HCT116 (cell line): ENCODE measurements around the gene NPLOC4. TPM values are rescaled to one million over a fixed set of nuclear protein-coding genes. Genes with fewer than 3 reads are reported as not detected.

ENCODE experiments used
- ATAC-seq: fragments of 200-7000 bp; cut with Tn5 transposase; 2 replicates; pipeline ENCODE4 v1.9.1; 2020; ENCODE audit warnings: mild to moderate bottlenecking, moderate library complexity
- BruUV-seq: library from RNA; stranded (reverse); fragments of 400-500 nt; replicated peaks from 2 replicates; lab custom pipeline; 2021; lab: Mats Ljungman, UMichigan
- CTCF ChIA-PET: fragments of 300-600 bp; sonication (Branson Sonifier 250); formaldehyde crosslinking; loops from one replicate; lab custom pipeline; 2021; ENCODE audit warnings: antibody characterized with exemption; lab: Charles Lee
- POLR2A ChIA-PET: fragments of 300-600, 350-600 bp; sonication (Branson Sonifier 250); formaldehyde crosslinking; loops from one replicate; lab custom pipeline; 2021; ENCODE audit warnings: antibody characterized with exemption; lab: Charles Lee
- RAD21 ChIA-PET, 2 experiments: fragments of 300-600 bp; sonication (Branson Sonifier 250); formaldehyde crosslinking; loops; one replicate each; lab custom pipeline; 2023; ENCODE audit warnings: low total read pairs in 2 of 2; ENCODE audit not compliant: uncharacterized antibody in 2 of 2, unreplicated experiment in 2 of 2, low non-redundant PET in 1 of 2; lab: Charles Lee
- DNase-seq: peaks from one replicate; pipeline ENCODE4 v3.0.0-alpha.2; 2010; ENCODE audit warnings: low read depth, low spot score
- H2AFZ ChIP-seq: fragments of 200-600 bp; shearing (Covaris generic), sonication (generic); 2 replicates; pipeline ENCODE4 v1.6.1; 2017; ENCODE audit warnings: low read depth, mixed run types, mixed read lengths, antibody characterized with exemption, low read length; ENCODE audit not compliant: poor library complexity, severe bottlenecking
- H3K27ac ChIP-seq: 2 replicates; pipeline ENCODE4 v1.5.1; 2012; ENCODE audit warnings: low read depth, low read length
- H3K27me3 ChIP-seq: fragments of 200-600 bp; sonication (generic); 2 replicates; pipeline ENCODE4 v1.6.1; 2016; ENCODE audit warnings: mixed run types, low read length, mixed read lengths; ENCODE audit not compliant: insufficient read depth
- H3K36me3 ChIP-seq, 2 experiments: fragments of 200-500 bp in 1 of 2; fragments of 200-600 bp in 1 of 2; sonication (Bioruptor generic) in 1 of 2; sonication (generic) in 1 of 2; 2 replicates each; pipeline versions ENCODE4 v1.5.1 to v1.6.1; 2014 to 2016; ENCODE audit warnings: low read length in 2 of 2, inconsistent platforms in 1 of 2, mixed read lengths in 1 of 2, mixed run types in 1 of 2; ENCODE audit not compliant: insufficient read depth in 2 of 2, control insufficient read depth in 1 of 2
- H3K4me1 ChIP-seq, 2 experiments: fragments of 200-600 bp in 1 of 2; sonication (generic) in 1 of 2; 2 replicates each; pipeline versions ENCODE4 v1.5.1 to v1.6.1; 2012 to 2017; ENCODE audit warnings: low read length in 2 of 2, inconsistent platforms in 1 of 2, mild to moderate bottlenecking in 1 of 2, mixed read lengths in 1 of 2, mixed run types in 1 of 2, moderate library complexity in 1 of 2; ENCODE audit not compliant: insufficient read depth in 2 of 2, control insufficient read depth in 1 of 2
- H3K4me2 ChIP-seq: fragments of 200-600 bp; sonication (generic); 2 replicates; pipeline ENCODE4 v1.6.1; 2017; ENCODE audit warnings: mixed run types, low read length, mixed read lengths
- H3K4me3 ChIP-seq, 2 experiments: fragments of 200-600 bp in 1 of 2; sonication (generic) in 1 of 2; replicated peaks in 1 of 2; 2 replicates each; pipeline ENCODE4 v1.5.1; 2011 to 2016; ENCODE audit warnings: low read length in 2 of 2, control low read depth in 1 of 2, low read depth in 1 of 2, mild to moderate bottlenecking in 1 of 2, mixed read lengths in 1 of 2, mixed run types in 1 of 2
- H3K79me2 ChIP-seq: fragments of 200-600 bp; sonication (generic); 2 replicates; pipeline ENCODE4 v1.6.1; 2017; ENCODE audit warnings: mild to moderate bottlenecking, mixed run types, low read length, moderate library complexity, mixed read lengths; ENCODE audit not compliant: insufficient read depth
- H3K9ac ChIP-seq: fragments of 200-600 bp; sonication (generic); 2 replicates; pipeline ENCODE4 v1.6.1; 2016; ENCODE audit warnings: low read length, mixed read lengths
- H3K9me2 ChIP-seq: fragments of 200-600 bp; sonication (generic), shearing (Covaris generic); 2 replicates; pipeline ENCODE4 v1.6.1; 2017; ENCODE audit warnings: mixed run types, mild to moderate bottlenecking, moderate library complexity; ENCODE audit not compliant: insufficient read depth
- H3K9me3 ChIP-seq, 2 experiments: fragments of 200-500 bp in 1 of 2; fragments of 200-600 bp in 1 of 2; sonication (Bioruptor generic) in 1 of 2; sonication (generic) in 1 of 2; 2 replicates each; pipeline ENCODE4 v1.6.1; 2014 to 2017; ENCODE audit warnings: low read length in 2 of 2, mixed read lengths in 2 of 2, inconsistent platforms in 1 of 2, low read depth in 1 of 2, mild to moderate bottlenecking in 1 of 2, mixed run types in 1 of 2, moderate library complexity in 1 of 2; ENCODE audit not compliant: control insufficient read depth in 1 of 2, insufficient read depth in 1 of 2
- H4K20me1 ChIP-seq: fragments of 200-600 bp; sonication (generic), shearing (Covaris generic); 2 replicates; pipeline ENCODE4 v1.6.1; 2017; ENCODE audit warnings: mixed run types, mild to moderate bottlenecking, moderate library complexity; ENCODE audit not compliant: insufficient read depth
- CBX3 ChIP-seq: IDR thresholded peaks from 2 replicates; pipeline ENCODE4 v1.6.1; 2012; ENCODE audit warnings: low read depth
- CEBPB ChIP-seq: IDR thresholded peaks from 2 replicates; pipeline ENCODE4 v1.6.1; 2012; ENCODE audit warnings: low read depth
- EGR1 ChIP-seq: IDR thresholded peaks from 2 replicates; pipeline ENCODE4 v1.6.1; 2012; ENCODE audit warnings: low read depth
- ELF1 ChIP-seq: IDR thresholded peaks from 2 replicates; pipeline ENCODE4 v1.6.1; 2012; ENCODE audit warnings: low read depth, borderline replicate concordance
- EZH2 ChIP-seq: fragments of 200-600 bp; sonication (generic); IDR thresholded peaks from 2 replicates; pipeline ENCODE4 v1.6.1; 2017; ENCODE audit warnings: antibody characterized with exemption, mixed run types
- REST ChIP-seq: IDR thresholded peaks from 2 replicates; pipeline ENCODE4 v1.6.1; 2012; ENCODE audit warnings: low read depth
- TCF7L2 ChIP-seq: IDR thresholded peaks from 2 replicates; pipeline ENCODE4 v1.7.0; 2011; ENCODE audit warnings: borderline replicate concordance, inconsistent platforms; ENCODE audit not compliant: insufficient read depth, insufficient read length; ENCODE audit errors: extremely low read depth
- YY1 ChIP-seq: IDR thresholded peaks from 2 replicates; pipeline ENCODE4 v1.6.1; 2011; ENCODE audit warnings: low read length, low read depth, moderate library complexity, mild to moderate bottlenecking; ENCODE audit not compliant: insufficient replicate concordance; ENCODE audit errors: extremely low read depth
- ZBTB33 ChIP-seq: IDR thresholded peaks from 2 replicates; pipeline ENCODE4 v1.6.1; 2011; ENCODE audit warnings: mild to moderate bottlenecking, low read length, moderate library complexity; ENCODE audit not compliant: insufficient replicate concordance; ENCODE audit errors: extremely low read depth
- ZFX ChIP-seq: fragments of 450-650 bp; IDR thresholded peaks from 2 replicates; pipeline ENCODE4 v1.6.1; 2017
- intact Hi-C: fragments of 100-400 bp; cut with micrococcal nuclease; formaldehyde crosslinking; loops from 2 replicates; pipeline ENCODE4 v1.10.0; 2022
- total RNA-seq: library from RNA; stranded (reverse); gene quantifications from one replicate; pipeline ENCODE4 v1.2.1, GENCODE V29; 2021; ENCODE audit not compliant: unreplicated experiment

Gene NPLOC4
- total RNA-seq, 1 experiment from 2014 or later, result 137 TPM

DNA sequence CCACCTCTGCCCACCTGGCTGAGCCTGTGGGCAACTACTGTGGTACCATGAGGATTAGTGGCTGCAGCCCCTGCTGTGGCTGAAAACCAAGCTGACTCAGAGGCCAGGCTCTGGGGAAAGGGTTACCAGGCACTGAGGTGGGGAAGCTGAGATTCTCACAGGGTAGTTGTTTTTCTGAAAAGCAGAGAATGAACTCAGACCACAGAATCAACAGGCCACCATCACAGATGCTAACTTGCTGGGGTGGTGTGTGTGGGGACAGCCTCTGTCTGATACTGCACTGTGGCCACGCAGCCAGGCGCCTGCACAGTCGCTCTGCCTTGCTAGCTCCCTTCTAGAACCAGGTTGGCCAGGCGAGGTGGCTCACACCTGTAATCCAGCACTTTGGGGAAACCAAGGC, 28.8 kb downstream of the NPLOC4 start:
- ChIA-PET CTCF (no interaction called here), POLR2A (no interaction called here), RAD21 (no interaction called here)
- TF ChIP-seq EZH2 (no peak), EGR1 (no peak), ZFX (no peak), REST (no peak), YY1 (no peak), ZBTB33 (no peak), ELF1 (no peak), CEBPB (no peak), CBX3 (no peak), TCF7L2 (no peak)
- Histone ChIP-seq H2AFZ (no peak overlapping the region), H3K4me2 (no peak overlapping the region), H3K9me3 (no peaks in the 10 kb centered on the region), H3K9me2 (no peaks in the 10 kb centered on the region), H4K20me1 (no peaks in the 10 kb centered on the region; the same call in 1 of the 2 replicates), H3K4me1 (no peaks in the 10 kb centered on the region), H3K79me2 (peaks cover 77% of the 10 kb centered on the region), H3K27ac (no peak overlapping the region), H3K36me3 (peaks cover 51 to 63% of the 10 kb centered on the region in 2 experiments), H3K9ac (no peak overlapping the region), H3K27me3 (no peaks in the 10 kb centered on the region), H3K4me3 (no peak overlapping the region)
- ATAC-seq, result no peak
- no TSS peak for BruUV-seq
- no peak for DNase-seq
- intact Hi-C loops, result no loop called here
